ENCODE results near the gene MPPED1. TPM values are rescaled to one million over a fixed set of nuclear protein-coding genes. Genes with fewer than 3 reads are reported as not detected.

The MPPED1 gene
- polyA plus RNA-seq, 1 of the 3 experiments (the other 2 are of a cell fraction), result 0.03 TPM

- TF ChIP-seq JUND (IDR thresholded peaks at IDR 0.05) (no peak), USF2 (IDR thresholded peaks at IDR 0.05; ENCODE audit: borderline replicate concordance, low read depth, low read length) (no peak), ZBTB33 (IDR thresholded peaks at IDR 0.05; ENCODE audit: borderline replicate concordance, low read depth) (no peak), MXI1 (IDR thresholded peaks at IDR 0.05; ENCODE audit: low read depth, low read length) (no peak), TAF1 (IDR thresholded peaks at IDR 0.05; ENCODE audit: borderline replicate concordance, low read depth, low read length) (no peak), GABPA (IDR thresholded peaks at IDR 0.05; ENCODE audit: low read depth) (no peak)
These were observed 93.6 kb downstream of the MPPED1 start (continued) for GRCh38 chr22:43505423-43505822.

- Histone ChIP-seq H3K9ac (no peak overlapping the region), H3K27ac (ENCODE audit: low read depth in 2 of 2, low read length in 1 of 2) (no peak overlapping the region), H3F3A (replicated peaks; ENCODE audit: insufficient read depth) (no peaks in the 10 kb centered on the region), H4K20me1 (ENCODE audit: insufficient read depth) (no peaks in the 10 kb centered on the region), H3K4me1 (ENCODE audit: control insufficient read depth in 1 of 2, insufficient read depth in 2 of 2, low read depth in 1 of 2, low read length in 1 of 2) (no peaks in the 10 kb centered on the region), H3K4me3 (ENCODE audit: low read depth in 2 of 2, low read length in 1 of 2) (no peak overlapping the region), H3K4me2 (no peak overlapping the region), H3K79me2 (ENCODE audit: insufficient read depth) (no peaks in the 10 kb centered on the region), H2AFZ (ENCODE audit: low read depth) (no peak overlapping the region), H3K9me3 (no peaks in the 10 kb centered on the region), H3K9me2 (no peaks in the 10 kb centered on the region), H3K36me3 (replicated peaks in 1 of 2; ENCODE audit: control insufficient read depth in 1 of 2, insufficient read depth in 2 of 2, low read length in 1 of 2) (no peaks in the 10 kb centered on the region), H3K27me3 (ENCODE audit: insufficient read depth) (no peaks in the 10 kb centered on the region)
- ChIA-PET CTCF (no interaction called here), POLR2A (no interaction called here)
- DNase-seq, result no peak
- WGBS (ENCODE audit: low lambda C conversion rate), result 61% methylated on average over 4 of the region's 8 CpGs
- no peak for TF ChIP-seq MEF2A (IDR thresholded peaks at IDR 0.05; ENCODE audit: borderline replicate concordance, low read depth)
- no peak for TF ChIP-seq TAF1 (IDR thresholded peaks at IDR 0.05; ENCODE audit: borderline replicate concordance, low read depth, low read length)
- TF ChIP-seq ELF1 (IDR thresholded peaks at IDR 0.05), result no peak
- no peak for TF ChIP-seq ZBTB33 (IDR thresholded peaks at IDR 0.05; ENCODE audit: borderline replicate concordance, low read depth)
- TF ChIP-seq GABPA (IDR thresholded peaks at IDR 0.05; ENCODE audit: low read depth), result no peak
- no peak for TF ChIP-seq TEAD4 (IDR thresholded peaks at IDR 0.05; ENCODE audit: borderline replicate concordance, insufficient read depth)
- no peak for TF ChIP-seq FOSL2 (IDR thresholded peaks at IDR 0.05; ENCODE audit: borderline replicate concordance, low read depth)
- no peak for TF ChIP-seq NFIC (IDR thresholded peaks at IDR 0.05; ENCODE audit: borderline replicate concordance)
- no peak for TF ChIP-seq FOXM1 (IDR thresholded peaks at IDR 0.05; ENCODE audit: low read depth)
- no peak for TF ChIP-seq RCOR1 (IDR thresholded peaks at IDR 0.05; ENCODE audit: low read length)
- no peak for TF ChIP-seq USF2 (IDR thresholded peaks at IDR 0.05; ENCODE audit: borderline replicate concordance, low read depth, low read length)
- no peak for TF ChIP-seq EZH2phosphoT487 (IDR thresholded peaks at IDR 0.05; ENCODE audit: borderline replicate concordance, low read depth)
- TF ChIP-seq MAX (IDR thresholded peaks at IDR 0.05; ENCODE audit: low read depth), result no peak
- no peak for TF ChIP-seq IRF3 (IDR thresholded peaks at IDR 0.05; ENCODE audit: low read depth, low read length)
- no peak for TF ChIP-seq YY1 (IDR thresholded peaks at IDR 0.05; ENCODE audit: low read depth)
- TF ChIP-seq RFX5 (IDR thresholded peaks at IDR 0.05; ENCODE audit: low read length), result no peak
- no peak for TF ChIP-seq TCF12 (IDR thresholded peaks at IDR 0.05)
- TF ChIP-seq USF1 (IDR thresholded peaks at IDR 0.05; ENCODE audit: borderline replicate concordance, low read depth), result no peak
- TF ChIP-seq JUND (IDR thresholded peaks at IDR 0.05), result no peak
- TF ChIP-seq GATA2 (CRISPR knock-in tag; IDR thresholded peaks at IDR 0.05), result no peak
These were observed 94.1 kb downstream of the MPPED1 start for GRCh38 chr22:43505896-43506295.
